CD4-positive, alpha-beta T cell treated with Interleukin-10 for 1 hour (primary cell): ENCODE results near the gene DIAPH1.

Experiments
- DNase-seq: peaks from one replicate; pipeline ENCODE4 v3.0.0-alpha.2; 2020

The DIAPH1 gene

DNA sequence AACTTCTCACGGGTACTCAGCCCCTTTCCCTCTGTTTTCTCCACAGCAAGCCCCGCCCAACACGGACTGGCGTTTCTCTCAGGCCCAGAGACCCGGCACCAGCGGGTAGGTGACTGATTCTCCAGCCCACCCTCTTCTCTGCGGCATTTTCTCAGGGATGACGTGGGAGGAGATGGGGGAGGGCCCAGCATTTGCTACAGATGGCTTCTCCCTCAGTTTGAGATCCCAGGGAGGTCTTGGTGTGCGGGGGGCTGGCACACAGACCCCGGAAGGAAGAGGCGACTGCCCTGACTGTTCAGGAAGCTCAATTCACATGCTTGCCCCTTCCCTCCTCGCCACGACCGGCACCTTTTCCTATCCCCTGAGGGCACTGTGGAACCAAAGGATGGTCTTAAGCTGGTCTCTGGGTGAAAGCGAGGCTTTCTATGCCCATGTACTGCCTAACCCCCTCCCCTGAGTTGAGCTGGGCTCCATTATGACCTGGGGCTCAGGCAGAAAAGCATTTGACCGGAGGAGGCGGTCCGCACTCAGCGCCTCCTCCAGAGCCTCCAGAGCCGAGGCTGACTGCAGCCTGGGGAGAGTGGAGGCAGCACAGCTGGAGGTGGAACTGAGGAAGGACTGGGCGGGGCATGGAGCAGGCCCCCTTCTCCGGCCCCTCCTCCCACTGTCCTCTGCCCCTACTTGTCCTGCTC is 123.9 kb downstream of the DIAPH1 start:
- DNase-seq: no peak

DNA sequence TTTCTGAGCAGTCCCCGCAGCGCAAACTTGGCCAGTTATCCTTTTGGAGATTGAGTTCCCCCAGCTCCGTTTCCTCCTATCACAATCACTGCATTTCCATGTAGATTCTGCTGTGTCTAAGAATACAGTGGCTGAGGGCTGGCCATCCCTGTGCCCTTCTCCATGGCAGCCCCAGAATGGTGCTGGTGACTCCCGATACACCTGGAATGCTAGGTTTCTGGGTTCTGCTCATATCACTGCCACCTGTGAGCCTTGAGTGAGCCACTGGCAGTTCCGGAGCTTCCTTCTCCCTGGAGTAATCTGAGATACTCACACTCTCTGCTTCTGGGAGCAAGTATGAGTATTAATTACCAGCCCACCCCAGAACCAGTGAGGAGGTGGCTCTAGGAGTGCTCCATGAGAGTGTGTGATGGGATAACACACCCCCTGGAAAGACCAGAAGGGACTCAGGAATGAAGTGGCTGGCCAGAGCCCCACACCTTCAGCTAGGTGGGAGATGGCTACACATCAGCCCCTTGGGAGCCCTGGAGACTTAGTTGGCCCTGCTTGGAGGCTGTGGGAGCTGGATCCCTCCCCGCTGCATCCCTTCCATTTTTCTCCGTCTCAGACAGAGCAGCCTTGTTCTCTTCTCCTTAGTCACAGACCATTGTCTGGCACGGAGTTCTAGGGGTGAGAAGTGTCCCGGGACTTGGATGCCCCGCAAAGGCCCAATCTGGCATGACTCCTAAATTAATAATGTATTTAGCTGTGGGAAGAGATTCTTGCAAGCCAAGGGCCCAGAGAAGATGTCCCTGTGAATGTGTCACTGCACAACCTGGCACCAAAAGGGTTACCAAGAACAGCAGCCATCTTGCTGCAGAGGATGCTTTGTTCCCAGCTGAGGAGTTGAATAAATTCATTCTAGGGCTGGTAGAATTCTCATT is 125.0 kb downstream of the DIAPH1 start:
- DNase-seq: no peak

DNA sequence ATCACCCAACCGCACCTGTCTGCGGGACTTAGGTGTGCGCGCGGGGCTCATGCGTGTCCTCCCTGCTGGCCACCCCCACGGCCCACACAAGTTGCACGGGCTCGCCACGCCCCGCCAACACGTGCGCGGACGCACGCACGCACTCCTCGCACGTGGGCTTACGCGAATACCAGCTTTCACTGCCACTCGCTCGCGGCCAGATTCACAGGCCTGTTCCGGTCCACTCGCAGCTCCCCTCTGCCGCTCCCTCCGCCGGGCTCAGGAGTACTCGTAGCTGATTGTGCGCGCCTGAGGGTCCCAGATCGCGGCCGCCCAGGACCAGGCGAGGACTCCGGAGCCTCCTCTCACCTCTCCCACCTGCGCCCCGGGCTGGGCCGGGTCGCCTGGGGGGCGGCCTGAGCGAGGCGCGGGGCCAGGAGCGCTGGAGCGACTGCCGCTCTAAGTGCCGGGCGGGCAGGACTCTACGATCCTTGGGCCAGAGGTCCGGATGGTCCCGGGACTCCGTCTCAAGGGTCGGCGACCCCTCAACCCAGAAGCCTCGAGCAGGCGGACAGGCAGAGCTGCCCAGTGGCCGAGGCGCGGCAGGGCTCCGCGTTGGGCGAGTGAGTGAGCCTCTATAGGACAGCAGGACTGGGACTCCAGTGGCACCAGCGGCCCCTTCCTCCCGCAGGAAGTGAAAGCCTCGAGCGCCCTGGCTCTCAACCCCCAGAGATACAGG is 126.5 kb downstream of the DIAPH1 start:
- no peak for DNase-seq

DNA sequence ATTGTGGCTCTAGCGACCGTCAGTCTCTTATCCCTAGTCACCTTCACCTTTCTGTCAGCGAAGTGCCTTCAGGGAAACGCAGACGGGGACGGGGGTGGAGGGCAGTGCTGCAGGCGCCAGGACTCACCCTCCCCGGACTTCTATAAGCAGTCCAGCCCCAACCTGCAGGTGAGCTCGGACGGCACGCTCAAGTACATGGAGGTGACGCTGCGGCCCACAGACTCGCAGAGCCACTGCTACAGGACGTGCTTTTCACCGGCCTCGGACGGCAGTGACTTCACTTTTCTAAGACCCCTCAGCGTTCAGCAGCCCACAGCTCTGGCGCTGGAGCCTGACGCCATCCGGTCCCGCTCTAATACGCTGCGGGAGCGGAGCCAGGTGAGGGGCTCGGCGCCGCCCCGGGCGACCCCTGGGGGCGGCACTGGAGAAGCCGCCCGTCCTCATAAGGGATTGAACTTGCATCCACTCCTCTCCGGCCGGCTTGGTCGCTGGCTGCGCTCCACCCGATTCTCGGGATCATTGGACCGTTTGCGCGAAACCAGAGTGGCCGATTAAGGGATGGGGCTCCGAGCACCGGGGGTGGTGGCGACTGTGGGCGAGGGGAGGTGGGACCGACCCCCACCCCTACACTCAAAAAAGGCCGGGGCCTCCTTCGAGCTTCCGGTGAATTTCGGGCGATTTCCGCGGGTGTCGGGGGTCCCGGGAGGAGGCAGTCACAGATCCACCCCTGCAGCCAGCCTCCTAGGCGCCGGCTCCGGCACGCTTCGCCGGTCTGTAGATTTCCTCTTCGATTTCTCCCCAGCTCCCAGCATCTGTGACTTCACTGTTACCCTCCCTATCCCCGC is 127.3 kb downstream of the DIAPH1 start:
- DNase-seq: no peak

DNA sequence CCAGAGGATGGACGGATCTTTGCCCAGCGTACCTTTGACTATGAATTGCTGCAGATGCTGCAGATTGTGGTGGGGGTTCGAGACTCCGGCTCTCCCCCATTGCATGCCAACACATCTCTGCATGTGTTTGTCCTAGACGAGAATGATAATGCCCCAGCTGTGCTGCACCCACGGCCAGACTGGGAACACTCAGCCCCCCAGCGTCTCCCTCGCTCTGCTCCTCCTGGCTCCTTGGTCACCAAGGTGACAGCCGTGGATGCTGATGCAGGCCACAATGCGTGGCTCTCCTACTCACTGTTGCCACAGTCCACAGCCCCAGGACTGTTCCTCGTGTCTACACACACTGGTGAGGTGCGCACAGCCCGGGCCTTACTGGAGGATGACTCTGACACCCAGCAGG is 128.0 kb downstream of the DIAPH1 start:
- DNase-seq: no peak

DNA sequence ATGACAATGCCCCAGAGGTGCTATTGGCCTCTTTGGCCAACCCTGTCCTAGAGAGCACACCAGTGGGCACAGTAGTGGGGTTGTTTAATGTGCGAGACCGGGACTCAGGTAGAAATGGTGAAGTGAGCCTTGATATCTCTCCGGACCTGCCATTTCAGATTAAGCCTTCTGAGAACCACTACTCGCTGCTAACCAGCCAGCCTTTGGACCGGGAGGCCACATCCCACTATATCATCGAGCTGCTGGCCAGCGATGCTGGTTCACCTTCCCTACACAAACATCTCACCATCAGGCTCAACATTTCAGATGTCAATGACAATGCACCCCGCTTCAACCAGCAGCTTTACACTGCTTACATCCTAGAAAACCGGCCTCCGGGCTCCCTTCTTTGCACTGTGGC is 128.5 kb downstream of the DIAPH1 start:
- no peak for DNase-seq

DNA sequence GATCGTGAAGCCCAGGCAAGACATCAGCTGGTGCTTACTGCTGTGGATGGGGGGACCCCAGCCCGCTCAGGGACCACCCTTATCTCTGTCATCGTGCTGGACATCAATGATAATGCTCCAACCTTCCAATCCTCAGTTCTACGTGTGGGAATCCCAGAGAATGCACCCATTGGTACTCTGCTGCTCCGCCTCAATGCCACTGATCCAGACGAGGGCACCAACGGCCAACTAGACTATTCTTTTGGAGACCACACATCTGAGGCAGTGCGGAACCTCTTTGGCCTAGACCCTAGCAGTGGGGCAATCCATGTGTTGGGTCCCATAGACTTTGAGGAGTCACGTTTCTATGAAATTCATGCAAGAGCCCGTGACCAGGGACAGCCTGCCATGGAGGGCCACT is 129.0 kb downstream of the DIAPH1 start:
- no peak for DNase-seq

DNA sequence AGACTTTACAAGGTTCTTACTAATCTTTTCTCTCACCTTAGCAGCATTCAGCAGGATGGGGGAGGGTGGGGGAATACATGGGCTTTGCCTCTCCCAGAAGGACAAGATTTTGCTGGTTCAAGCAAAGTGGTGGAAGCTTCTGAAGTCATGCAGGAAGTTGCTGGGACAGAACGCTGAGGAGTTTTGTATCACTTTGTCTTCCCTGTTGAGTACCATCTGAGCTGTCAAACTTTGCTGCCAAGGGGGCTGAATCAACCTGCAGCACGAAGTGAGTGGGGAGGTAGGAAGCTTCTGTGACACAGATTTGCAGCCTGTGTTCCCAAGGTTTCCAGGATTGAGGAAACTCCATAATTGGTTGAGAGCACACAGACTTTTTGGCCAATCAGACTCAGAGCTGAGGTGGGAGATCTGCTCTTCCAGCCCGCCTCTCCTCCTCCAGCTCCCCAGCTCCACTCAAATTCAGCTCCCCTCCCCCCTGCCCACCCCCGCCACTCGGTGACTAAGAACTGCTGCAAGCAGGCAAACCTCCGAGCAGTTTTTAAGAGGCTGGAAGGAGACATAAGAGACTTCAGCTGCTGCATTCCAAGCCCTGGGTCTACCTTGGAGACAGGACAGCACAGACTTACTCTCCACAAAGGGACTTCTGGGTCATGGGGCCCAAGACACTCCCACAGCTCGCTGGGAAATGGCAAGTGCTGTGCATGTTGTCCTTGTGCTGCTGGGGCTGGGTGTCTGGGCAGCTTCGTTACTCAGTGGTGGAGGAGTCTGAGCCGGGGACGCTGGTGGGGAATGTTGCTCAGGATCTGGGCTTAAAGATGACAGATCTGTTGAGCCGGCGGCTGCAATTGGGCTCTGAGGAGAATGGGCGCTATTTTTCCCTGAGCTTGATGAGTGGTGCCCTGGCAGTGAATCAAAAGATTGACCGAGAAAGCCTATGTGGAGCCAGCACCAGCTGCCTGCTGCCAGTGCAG is 129.9 kb downstream of the DIAPH1 start, which contains the start of gene PCDHGC5:
TSS of gene PCDHGC5 (plus strand) at position 491 of the 971 bp plus-strand sequence. CDS start at position 651, 160 bp downstream.
- DNase-seq: no peak

DNA sequence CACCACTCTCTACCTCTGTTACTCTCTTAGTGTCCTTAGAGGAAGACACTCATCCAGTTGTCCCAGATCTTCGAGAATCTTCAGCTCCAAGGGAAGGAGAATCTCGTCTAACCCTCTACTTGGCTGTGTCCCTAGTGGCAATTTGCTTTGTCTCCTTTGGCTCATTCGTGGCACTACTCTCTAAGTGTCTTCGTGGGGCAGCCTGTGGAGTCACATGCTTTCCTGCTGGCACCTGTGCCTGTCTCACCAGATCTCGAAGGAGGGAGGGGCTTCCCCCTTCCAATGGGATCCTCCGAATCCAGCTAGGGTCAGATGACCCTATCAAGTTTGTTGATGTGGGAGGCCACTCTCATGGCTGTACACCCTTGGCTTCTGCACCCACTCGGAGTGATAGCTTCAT is 131.7 kb downstream of the DIAPH1 start:
- no peak for DNase-seq

DNA sequence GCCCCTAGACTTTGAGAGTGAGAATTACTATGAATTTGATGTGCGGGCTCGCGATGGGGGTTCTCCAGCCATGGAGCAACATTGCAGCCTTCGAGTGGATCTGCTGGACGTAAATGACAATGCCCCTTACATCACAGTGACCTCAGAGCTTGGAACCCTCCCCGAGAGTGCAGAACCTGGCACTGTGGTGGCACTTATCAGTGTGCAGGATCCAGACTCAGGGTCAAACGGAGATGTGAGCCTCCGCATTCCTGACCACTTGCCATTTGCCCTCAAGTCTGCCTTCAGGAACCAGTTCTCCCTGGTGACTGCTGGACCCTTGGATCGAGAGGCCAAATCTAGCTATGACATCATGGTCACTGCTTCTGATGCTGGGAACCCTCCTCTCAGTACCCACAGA is 132.7 kb downstream of the DIAPH1 start:
- no peak for DNase-seq

DNA sequence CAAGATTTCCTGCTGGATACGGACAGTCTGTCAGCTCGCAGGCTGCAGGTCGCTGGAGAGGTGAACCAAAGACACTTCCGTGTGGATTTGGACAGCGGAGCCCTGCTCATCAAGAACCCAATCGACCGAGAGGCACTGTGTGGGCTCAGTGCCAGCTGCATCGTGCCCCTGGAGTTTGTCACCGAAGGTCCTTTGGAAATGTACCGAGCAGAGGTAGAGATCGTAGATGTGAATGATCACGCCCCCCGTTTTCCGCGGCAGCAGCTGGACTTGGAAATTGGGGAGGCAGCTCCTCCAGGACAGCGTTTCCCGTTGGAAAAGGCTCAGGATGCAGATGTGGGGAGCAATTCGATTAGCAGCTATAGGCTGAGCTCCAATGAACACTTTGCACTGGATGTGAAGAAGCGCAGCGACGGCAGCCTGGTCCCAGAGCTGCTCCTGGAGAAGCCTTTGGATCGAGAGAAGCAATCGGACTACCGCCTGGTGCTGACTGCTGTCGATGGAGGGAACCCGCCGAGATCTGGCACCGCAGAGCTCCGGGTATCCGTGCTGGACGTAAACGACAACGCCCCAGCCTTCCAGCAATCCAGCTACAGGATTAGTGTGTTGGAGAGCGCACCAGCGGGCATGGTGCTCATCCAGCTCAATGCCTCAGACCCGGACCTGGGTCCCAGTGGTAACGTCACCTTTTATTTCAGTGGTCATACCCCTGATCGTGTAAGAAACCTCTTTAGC is 133.3 kb downstream of the DIAPH1 start:
- DNase-seq: no peak

DNA sequence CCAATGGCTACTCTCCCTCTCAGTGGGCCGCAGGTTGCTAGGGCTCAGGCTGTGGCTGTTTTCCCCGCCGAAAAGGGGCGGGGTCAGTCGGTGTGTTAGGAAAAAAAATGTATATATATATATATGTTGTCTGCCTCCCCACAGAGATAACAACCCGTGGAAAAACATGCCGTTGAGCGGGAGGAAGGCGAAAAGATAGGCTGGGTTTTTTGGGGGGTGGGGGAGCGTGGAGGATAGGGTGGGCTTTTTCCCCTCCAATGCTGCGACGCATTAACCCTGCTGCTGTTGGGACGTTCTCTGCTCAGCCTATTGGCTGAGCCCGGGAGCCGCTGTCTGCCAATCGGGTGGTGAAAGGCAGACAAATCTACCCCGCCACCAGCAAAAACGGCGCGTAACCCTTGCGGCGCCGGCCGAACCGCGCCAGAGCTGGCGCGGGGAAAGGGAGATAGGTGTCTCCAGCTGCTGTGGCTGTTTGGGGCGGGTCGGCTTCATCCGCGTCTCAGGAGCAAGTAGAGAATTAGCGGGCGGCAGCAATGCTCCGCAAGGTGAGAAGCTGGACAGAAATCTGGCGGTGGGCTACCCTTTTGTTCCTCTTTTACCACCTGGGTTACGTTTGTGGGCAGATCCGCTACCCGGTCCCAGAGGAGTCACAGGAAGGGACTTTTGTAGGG is 134.0 kb downstream of the DIAPH1 start, which contains the start of gene PCDHGC4:
TSS of gene PCDHGC4 (plus strand) at position 390 of the 671 bp plus-strand sequence. CDS start at position 534, 144 bp downstream.
- DNase-seq: no peak

DNA sequence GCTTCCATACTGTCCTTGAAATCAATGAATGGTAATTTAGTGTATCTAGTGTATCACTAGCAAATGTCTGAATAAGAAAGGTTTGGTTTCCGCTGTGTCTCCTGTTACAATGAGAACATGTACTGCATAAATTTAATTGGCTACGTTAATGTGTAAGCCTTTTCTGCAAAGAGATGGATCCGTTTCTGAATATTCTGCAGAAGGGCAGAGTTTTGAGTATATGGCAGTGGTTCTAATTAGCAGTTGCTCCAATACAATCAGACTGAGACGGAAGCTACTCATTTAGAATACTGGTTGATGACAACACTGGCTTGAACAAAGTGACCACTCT is 134.5 kb downstream of the DIAPH1 start:
- DNase-seq: no peak

DNA sequence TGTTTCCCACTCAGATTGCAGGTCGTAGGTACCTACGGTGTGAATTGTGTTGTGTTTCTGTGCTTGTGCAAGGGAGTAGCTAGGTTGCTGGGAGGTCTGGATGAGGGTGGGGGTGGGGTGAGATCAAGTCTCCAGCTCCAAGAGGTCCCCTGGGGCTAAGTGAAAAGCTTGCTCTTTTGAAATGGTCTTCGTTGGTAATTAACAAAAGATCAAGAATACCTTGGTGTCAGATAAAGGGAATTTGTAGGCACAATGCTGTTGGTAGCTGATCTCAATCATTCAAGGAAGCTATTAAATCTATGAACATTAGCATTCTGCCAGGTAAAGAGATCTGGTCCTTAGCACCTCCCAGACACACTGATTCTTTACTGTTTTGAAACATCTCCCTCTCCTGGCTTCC is 134.9 kb downstream of the DIAPH1 start:
- no peak for DNase-seq

DNA sequence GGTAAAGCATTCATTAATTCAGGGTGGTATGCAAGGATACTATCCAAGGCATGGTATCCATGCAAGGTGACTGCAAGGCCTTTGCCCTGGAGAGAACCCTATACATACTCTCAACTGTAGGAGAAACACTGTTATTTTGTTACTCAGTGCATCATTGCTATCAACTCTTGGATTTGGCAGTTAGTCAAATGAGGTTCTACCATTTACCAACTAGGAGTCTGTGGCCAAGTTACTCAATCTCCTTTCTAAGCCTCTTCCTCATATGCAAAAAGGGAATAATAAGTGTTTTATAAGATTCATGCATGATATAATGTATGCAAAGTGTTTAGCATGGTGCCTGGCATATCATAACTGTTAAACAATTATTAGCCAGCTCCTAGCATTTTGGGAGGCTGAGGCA is 139.0 kb downstream of the DIAPH1 start:
- no peak for DNase-seq

DNA sequence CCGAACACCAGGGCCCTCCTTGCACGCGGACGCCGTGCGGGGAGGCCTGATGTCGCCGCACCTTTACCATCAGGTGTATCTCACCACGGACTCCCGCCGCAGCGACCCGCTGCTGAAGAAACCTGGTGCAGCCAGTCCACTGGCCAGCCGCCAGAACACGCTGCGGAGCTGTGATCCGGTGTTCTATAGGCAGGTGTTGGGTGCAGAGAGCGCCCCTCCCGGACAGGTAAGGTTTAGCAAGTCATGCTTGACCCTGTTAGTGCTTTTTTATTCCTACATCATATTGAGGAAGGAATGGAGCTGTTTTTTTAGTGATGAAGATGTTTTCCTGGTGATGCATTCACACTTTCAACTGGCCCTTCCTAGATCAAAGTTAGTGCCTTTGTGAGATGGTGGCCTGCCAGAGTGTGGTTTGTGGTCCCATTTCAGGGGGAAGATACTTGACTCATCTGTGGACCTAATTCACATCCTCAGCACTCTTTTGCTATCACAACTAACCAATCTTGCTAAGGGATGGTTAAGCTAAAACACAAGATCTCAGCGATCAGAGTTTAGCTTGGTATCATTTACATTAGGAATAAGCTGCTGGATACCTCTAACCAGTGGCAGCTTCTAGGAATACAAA is 140.4 kb downstream of the DIAPH1 start:
- DNase-seq: no peak

DNA sequence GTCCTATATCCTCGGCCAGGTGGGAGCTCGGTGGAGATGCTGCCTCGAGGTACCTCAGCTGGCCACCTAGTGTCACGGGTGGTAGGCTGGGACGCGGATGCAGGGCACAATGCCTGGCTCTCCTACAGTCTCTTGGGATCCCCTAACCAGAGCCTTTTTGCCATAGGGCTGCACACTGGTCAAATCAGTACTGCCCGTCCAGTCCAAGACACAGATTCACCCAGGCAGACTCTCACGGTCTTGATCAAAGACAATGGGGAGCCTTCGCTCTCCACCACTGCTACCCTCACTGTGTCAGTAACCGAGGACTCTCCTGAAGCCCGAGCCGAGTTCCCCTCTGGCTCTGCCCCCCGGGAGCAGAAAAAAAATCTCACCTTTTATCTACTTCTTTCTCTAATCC is 141.0 kb downstream of the DIAPH1 start:
- no peak for DNase-seq

DNA sequence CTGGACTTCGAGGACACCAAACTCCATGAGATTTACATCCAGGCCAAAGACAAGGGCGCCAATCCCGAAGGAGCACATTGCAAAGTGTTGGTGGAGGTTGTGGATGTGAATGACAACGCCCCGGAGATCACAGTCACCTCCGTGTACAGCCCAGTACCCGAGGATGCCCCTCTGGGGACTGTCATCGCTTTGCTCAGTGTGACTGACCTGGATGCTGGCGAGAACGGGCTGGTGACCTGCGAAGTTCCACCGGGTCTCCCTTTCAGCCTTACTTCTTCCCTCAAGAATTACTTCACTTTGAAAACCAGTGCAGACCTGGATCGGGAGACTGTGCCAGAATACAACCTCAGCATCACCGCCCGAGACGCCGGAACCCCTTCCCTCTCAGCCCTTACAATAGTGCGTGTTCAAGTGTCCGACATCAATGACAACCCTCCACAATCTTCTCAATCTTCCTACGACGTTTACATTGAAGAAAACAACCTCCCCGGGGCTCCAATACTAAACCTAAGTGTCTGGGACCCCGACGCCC is 141.7 kb downstream of the DIAPH1 start:
- no peak for DNase-seq
